Endometrial microvascular endothelial cells (primary cell): ENCODE measurements around the gene ZCCHC14. TPM values are rescaled to one million over a fixed set of nuclear protein-coding genes. Genes with fewer than 3 reads are reported as not detected.
"Not testable (repeated sequence)": the region's sequence is repeated elsewhere in the genome, so short reads cannot be mapped to it uniquely, and the experiment has no call there.

ENCODE experiments used
- in situ Hi-C: cut with HindIII; loops from 2 replicates; pipeline ENCODE4 v1.10.0; 2017; ENCODE audit warnings: low sequenced_read_pairs, low pct_unique_long_range_greater_than_20kb; ENCODE audit errors: inconsistent ontology term
- total RNA-seq: library from RNA; depleted of rRNA; stranded (reverse); fragments of >200 nt; gene quantifications from one replicate; pipeline ENCODE4 v1.2.3, GENCODE V29; 2015; ENCODE audit errors: inconsistent ontology term

Gene ZCCHC14
- total RNA-seq, 1 donor from 2014 or later = 3.7 TPM

- in situ Hi-C loops = no loop called here
Observed at GRCh38 chr16:87404764-87405625, 87.8 kb downstream of the ZCCHC14 start.

DNA sequence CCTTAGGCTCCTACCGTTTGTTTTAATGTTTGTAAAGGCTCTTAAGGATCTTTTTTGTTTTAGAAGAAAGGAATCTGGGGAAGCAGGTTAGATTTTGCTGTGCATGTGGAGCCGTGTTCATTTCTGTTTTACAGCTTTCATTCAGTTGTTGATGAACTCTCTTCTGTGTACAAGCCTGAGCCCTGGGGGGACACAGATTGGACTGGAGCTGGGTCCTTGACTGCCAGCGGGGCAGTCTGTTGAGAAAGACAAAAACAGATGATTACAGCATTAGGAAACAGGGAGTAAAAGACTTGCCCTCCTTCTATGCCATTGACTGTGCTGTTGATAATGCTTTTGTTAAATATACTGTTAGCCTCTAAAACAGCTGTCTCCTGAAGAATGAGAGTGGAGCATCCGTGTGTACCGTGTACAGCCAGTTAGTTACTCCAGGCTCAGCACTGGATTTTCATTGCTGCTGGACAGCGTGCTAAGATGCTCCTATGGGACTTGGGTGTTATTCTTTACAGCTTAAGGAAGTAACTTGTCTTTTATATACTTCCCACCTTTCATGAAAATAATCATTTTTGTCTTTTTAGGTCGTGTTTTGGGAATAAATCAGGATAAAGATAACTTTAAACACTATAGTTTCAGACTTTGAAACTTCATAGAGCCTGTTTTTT, 97.5 kb downstream of the ZCCHC14 start:
- in situ Hi-C loops = no loop called here

DNA sequence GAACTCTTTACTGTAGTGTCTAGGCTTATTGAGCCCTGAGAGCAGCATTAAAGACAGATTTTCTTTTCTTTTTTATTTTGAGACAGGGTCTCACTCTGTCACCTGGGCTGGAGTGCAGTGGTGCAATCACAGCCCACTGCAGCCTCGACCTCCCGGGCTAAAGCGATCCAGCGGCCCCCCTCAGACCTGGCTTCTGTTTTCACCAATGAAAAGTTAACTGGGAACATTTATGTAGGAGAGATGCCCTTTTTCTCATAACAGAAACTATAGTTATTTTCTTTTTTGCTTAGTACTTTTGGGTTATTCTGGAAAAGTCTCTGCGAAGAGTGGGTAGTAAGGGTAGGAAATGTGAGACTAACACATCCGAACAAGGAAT, 99.2 kb downstream of the ZCCHC14 start:
- in situ Hi-C loops = no loop called here

- in situ Hi-C loops = no loop called here
Observed at GRCh38 chr16:87392821-87393679, 99.8 kb downstream of the ZCCHC14 start.

DNA sequence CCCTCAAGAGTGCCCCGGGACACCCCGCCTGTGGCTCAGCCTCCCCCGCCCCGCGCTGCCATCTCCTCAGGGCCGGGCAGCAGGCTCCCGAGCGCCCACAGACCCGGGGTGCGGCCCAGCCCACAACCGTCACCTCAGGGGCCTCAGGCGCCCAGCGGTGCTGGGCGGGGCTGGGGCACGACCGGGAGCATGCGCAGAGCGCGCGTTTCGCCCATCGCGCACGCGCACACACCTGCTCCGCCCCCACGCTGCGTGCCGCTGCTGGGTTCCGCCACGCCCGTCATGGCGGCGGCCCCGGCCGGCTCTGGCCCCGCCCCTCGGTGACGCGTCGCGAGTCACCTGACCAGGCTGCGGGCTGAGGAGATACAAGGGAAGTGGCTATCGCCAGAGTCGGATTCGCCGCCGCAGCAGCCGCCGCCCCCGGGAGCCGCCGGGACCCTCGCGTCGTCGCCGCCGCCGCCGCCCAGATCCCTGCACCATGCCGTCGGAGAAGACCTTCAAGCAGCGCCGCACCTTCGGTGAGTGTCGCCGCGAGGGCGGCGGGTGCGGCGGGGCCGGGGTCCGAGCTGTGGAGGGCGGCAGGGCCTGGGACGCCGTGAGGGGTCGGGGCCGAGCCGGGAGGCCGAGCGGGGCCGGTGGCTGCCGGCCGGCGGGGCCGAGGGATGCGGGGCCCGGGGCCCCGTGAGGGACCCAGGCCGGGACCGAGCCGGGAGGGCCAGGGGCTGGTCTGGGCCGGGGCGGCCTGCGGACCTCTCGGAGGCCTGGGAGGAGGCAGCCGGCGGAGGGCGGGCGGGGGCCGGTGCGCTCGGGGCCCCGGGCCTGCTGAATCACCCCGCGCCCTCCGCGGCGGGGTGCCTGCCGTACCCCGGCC, 100.6 kb downstream of the ZCCHC14 start, which contains the start of gene MAP1LC3B:
TSS of gene MAP1LC3B (plus strand) at position 387 of the 871 bp plus-strand sequence. CDS start at position 479, 92 bp downstream.
- in situ Hi-C loops = no loop called here

- in situ Hi-C loops = no loop called here
Observed at GRCh38 chr16:87391324-87391949, 101.4 kb downstream of the ZCCHC14 start.

DNA sequence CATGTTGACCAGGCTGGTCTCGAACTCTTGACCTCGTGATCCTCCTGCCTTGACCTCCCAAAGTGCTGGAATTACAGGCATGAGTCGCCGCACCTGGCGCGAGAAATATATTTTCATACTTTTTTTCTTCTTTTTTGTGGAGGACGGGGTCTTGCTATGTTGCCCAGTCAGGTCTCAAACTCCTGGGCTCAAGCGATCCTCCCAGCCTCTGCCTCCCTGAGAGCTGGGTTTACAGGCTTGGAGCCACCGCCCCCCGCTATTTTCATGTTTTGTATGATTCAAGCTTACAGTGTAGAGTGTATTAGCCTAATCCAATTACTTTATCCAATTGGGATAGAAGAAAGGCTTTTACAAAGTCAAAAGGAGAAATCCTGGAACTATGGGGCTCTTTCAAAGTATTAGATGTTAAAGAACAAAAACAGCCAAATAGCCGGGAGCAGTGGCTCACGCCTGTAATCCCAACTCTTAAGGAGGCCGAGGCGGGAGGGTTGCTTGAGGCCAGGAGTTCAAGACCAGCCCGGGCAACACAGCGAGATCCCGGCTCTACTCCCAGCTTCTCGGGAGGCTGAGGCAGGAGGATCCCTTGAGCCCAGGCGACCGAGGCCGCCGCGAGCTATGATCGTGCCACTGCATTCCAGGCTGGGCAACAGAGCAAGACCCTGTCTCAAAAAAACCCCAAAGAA, 102.0 kb downstream of the ZCCHC14 start:
- in situ Hi-C loops = no loop called here

- in situ Hi-C loops = not testable (repeated sequence)
Observed at GRCh38 chr16:87389914-87390313, 102.9 kb downstream of the ZCCHC14 start.

GRCh38 chr16:87389245-87389644, 103.6 kb downstream of the ZCCHC14 start:
- in situ Hi-C loops = no loop called here

DNA sequence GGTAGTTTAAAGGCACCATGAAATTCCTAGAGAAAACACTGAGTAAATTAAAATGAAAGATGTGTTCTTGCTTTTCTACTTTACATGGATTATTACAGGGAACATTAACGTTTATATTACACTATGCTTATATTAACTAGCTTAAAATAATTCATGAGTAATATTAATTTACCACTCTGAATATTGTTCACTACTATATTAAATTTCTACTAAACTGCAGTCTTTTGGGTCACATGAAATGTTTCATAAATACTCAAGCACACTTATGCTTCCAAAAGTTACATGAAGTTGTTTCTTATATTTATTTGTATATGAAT, 104.0 kb downstream of the ZCCHC14 start:
- in situ Hi-C loops = no loop called here

DNA sequence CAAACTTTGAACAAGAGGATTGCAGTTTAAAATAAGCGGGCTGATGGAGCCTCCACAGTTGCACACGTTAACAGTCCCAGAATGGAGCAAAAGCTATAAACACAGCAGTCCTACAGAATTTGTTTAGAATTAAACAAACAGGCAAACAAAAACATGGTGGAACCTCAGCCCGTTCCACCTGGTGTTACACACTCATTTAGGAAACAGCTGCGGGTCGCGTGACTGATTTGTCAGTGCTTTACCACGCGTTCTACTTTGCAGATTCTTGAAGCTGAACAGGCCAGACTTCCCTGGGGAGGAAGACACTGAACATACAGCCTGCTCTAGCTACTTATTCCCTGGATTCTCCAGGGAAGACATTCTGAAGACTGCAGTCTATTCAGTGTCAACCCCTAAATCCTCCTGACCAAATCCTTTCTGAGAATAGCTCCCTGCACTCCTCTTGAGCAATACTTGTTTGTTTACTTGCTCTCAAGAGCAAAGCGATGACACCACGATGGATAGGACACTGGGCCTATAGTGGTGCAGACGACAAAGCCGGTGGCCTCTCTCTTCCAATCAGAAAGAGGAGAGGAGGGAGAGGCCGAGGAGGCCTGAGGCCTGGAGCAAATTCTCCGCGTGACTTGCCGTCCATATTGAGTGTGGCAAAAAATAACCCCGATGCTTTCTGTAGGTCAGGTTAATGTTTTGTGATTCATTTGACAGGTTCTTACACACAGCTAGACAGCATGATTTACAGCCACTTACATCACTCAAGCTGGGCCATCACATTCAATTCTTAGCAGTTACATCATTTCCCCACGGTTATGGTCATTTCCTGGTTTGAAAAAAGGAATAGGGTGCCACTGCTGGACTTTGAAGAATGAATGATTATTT, 104.6 kb downstream of the ZCCHC14 start:
- in situ Hi-C loops = no loop called here

DNA sequence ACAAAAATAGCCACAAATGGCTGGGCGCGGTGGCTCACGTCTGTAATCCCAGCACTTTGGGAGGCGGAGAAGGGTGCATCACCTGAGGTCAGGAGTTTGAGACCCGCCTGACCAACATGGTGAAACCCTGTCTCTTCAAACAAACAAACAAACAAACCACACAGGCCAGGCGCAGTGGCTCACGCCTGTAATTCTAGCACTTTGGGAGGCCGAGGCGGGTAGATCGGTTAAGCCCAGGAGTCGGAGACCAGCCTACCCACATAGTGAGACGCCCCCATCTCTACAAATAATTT, 108.0 kb downstream of the ZCCHC14 start:
- in situ Hi-C loops = not testable (repeated sequence)

- in situ Hi-C loops = no loop called here
Observed at GRCh38 chr16:87384162-87384874, 108.5 kb downstream of the ZCCHC14 start.

DNA sequence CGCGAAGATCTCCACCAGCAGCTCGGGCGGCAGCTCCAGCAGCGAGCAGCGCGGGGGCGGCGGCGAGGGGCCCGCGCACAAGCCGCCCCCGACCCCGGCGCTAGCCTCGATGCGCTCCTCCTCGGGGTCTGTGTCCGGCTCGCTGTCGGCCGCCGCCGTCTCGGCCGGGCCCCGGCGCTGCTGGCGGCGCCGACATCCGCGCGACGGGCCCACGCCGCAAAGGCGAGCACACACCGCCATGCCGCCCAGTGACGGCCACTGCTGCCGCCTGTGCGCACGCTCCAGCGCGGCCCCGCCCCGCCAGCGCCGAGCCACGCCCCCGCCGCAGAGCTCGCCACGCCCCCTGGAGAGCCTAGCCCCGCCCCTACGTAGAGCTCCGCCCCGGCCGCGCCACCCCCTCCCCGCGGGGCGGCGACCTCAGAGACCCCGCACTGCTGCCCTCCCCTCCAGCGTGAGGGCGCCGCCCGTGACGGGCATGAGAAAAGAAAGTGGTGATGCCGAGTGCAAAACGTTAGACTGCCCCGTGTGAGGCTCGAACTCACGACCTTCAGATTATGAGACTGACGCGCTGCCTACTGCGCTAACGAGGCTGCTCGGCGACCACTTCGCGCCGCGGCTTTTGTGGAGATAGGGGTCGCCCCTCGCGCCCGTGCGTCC, 109.2 kb downstream of the ZCCHC14 start, which contains the start of gene FBXO31:
TSS of gene FBXO31 (minus strand) at position 272 of the 657 bp plus-strand sequence. CDS start at position 240, 32 bp downstream.
- in situ Hi-C loops = no loop called here

GRCh38 chr16:87382023-87382785, 110.6 kb downstream of the ZCCHC14 start:
- in situ Hi-C loops = no loop called here
